Suppressor macrophage treated with lipopolysaccharide for 4 hours (primary cell): ENCODE results near the gene OR8B3.
A peak's percentile ranks its signal among the peaks of the same experiment; 100 is the strongest.
"Not testable (repeated sequence)": the region's sequence is repeated elsewhere in the genome, so short reads cannot be mapped to it uniquely, and the experiment has no call there.

ENCODE experiments used
- DNase-seq: peaks from one replicate; pipeline ENCODE4 v3.0.0-alpha.2; 2020

OR8B3 gene, protein sequence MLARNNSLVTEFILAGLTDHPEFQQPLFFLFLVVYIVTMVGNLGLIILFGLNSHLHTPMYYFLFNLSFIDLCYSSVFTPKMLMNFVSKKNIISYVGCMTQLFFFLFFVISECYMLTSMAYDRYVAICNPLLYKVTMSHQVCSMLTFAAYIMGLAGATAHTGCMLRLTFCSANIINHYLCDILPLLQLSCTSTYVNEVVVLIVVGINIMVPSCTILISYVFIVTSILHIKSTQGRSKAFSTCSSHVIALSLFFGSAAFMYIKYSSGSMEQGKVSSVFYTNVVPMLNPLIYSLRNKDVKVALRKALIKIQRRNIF

DNA sequence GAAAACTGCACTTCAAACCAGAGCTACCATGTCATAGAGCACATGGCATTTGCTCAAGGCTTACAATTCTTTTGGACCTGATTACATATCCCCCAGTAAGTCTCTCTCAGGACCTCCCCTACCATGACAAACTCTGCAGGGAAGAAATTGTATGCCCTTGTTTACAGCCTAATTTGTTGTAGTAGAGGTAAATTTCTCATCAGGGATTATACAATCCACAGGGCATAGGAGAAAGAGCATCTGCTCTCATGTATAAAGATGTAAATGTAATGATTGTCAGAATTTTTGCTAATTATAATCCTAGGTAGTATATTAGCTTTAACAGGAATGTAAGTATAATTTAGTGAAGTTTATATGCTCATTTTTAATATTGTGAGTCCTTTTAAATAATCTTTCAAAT, at the start of gene OR8B3:
TSS of gene OR8B3 (minus strand) at position 101 of the 400 bp plus-strand sequence. CDS start 1,673 bp downstream, outside the sequence.
- DNase-seq: no peak

DNA sequence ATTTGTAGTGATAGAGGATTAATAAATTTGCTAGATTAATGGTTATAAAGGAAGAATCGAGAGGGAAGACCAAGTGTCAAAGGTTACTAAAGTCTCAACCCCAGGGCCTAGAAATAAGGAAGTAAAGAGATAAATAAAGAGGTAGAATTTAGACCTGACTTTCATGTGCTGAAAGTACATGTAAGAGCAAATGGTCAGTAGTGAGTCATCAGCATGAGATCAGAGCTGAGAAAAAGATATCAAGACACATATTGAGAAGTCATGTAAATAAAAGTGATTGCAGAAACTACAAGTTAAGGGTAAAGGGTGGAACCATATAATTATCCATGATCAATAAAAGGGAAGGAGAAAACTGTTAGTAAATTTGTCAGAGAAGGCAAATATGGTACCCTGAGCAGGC, 48.1 kb upstream of the OR8B3 start:
- DNase-seq: peak; percentile 14

DNA sequence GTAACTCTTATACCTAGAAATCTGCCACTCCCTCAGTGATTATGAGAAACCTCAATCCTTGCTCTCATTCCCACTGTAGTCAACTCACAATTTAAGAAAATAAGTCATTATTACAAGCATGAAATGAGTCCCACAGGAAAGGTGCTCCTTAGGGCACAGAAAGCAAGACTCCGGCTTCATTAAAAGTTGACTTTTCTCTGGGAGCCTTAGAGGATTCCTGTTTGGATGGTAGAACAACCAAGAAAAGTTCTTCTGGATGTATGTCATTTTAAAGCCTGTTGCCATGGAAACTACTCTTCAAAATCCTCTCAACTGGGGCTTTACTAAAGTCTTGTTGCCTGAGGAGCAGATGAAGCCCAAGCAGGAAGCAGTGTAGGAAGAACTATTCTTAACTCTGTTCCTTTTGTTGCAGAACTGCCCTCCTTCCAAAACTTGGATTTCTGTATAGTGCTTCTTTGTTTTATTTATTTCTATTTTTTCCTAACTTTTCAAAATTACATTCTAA, 46.9 kb upstream of the OR8B3 start, which contains the start of gene OR8B8:
TSS of gene OR8B8 (minus strand) at position 51 of the 505 bp plus-strand sequence. CDS start 4,611 bp downstream, outside the sequence.
- DNase-seq: no peak

DNA sequence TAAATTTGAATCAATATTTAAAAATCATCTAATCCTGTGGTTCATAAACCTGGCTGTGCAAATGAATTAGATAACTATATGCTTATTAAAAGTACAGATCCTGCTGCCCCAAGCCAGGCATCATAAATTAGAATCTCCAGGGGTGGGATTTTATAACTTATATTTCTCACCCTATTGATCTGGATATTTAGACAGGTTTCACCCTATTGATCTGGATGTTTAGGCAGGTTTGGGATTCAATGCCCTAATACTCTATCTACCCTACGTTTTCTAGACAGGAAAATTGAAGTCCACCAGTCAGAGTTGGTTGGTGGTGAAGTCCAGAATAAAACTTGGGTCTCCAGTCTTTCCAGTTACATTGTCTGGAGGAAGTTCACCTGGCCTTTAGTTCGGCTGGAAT, 44.0 kb upstream of the OR8B3 start:
- no peak for DNase-seq

DNA sequence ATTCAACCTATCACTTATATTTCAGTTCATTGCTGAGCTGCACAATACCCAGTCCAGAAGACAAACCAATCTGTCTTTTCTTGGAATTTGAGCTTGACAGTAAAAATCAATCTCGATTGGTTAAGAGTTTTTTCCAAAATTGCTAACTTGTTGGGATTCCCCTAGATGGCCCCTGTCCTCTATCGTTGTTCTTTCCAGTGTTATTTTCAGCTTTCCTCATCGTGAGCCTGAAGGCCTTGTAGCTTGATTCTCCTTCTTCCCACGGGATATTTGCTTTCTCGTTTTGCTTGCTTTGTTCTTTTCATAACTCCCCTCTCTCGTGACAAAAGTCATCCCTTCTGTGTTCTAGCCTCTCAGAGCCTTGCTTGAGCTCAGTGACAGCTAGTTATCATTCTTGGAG, 43.6 kb upstream of the OR8B3 start:
- no peak for DNase-seq

DNA sequence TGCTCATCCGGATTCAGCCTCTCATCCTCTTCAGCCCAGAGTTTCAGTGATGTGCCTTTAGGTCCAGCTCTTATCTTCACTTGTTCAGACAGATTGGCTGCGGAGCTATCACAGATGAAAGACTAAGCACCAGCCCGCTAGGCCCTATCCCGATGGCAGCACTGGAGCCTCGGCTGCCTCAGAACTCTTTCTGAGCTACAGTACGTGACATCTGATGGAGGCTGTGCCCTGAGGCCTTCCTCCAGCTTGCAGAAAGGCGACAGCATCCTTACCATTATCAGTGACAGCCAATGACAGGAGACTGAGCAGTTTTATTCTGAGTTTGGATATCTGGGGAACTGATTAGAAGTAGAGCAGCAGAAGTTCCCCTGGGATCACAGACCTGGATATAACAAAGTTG, 42.7 kb upstream of the OR8B3 start:
- no peak for DNase-seq

DNA sequence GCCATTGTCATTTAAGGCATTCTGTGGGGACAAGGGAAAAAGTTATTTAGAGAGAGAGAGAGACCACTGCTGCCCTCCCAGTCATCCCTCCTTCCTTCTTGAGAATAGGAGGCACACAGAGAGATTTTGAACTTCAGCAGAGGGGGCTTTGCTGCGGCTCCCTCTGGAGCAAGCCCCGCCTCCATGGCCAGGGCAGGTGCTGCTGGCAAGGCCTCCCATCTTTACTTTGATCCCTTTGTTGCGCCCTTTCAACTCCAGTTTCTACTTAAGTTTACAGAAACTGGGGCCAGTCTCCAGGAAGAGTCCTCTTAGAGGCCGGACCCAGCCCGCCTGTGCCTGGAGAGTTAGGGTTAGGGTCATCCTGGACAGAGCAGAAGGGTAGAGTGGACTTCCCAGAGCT, 42.3 kb upstream of the OR8B3 start:
- DNase-seq: no peak

DNA sequence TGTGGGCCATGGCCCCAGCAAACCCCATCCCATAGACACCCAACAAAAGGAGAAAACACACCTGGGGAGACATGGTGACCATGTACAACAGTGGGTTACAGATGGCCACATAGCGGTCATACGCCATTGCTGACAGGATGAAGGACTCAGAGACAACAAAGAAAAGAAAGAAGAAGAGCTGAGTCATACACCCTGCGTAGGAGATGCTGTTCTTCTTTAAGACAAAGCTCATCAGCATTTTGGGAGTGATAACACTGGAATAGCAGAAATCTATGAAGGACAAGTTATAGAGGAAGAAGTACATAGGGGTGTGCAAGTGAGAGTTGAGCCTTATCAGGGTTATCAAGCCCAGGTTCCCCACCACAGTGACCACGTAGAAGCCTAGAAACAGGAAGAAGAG, 41.8 kb upstream of the OR8B3 start:
- DNase-seq: no peak

DNA sequence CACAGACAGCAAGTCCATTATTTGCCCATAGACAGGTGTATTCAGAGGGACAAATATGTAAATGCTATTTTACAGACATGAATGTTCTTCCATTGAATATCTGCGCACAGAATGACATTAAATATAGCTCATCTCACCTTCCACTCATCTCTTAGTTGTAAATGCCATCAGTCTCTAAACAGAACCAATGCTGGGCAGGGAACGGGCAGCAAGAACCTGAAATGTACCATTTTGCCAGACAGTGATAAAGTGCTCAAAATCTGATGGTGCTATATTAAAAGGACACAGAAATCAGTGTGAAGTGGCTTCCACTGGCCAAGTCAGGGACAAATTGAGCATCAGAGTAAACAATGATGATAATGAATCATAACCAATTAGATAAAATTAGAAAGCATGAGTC, 35.9 kb upstream of the OR8B3 start:
- no peak for DNase-seq

DNA sequence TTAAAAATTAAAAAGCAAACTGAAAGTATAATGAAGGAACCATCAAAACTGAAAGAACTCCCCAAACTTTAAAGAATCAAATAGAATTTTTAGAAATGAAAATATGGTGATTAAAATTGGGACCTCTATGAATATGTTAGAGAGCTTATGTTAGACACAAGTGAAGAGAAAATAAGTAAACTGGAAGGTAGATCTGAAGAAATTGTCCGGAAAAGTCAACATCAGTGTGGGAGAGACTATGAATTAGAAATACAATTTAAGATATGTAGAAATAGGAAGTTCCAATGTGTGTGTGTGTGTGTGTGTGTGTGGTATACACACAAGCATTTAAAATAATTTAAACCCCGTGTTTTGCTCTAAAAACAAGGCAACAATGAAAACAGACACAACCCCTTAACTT, 30.8 kb upstream of the OR8B3 start:
- no peak for DNase-seq

DNA sequence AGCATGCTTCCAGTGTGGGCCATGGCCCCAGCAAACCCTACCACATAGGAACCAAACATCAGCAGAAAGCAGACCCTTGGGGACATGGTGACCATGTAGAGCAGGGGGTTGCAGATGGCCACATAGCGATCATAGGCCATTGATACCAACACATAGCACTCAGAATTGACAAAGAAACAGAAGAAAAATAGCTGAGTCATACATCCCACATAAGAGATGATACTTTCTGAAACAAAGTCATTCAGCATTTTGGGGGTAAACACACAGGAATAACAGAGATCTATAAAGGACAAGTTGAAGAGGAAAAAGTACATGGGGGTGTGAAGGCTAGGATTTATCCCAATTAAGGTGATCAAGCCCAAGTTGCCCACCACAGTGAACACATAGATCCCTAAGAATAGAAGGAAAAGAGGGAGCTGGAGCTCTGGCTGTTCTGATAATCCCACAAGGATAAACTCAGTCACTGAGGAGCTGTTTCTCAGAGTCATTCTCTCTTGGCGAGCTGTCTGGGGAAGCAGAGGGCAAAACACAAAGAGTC, 25.6 kb upstream of the OR8B3 start, which contains the start of gene OR8B4:
TSS of gene OR8B4 (minus strand) at position 488 of the 538 bp plus-strand sequence. CDS start at position 488, 0 bp downstream.
- DNase-seq: no peak

DNA sequence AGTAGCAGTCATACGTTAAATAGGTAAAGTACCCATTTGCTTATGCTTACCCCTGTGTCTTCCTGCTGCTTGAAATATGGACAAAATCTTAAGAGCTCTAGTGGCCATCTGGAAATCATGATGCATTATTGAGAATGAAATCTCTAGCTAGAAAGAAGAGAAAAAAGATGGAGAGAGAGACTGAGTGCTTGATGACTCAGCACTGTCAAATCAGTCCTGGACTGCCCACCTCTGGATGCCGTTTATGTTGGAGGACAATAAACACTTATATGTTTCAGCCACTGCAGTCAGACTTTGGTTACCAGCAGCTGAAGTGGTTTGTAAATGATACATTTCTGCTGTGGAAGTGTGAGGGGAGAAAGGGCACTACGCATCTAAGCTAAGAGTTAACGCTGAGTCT, 22.2 kb upstream of the OR8B3 start:
- DNase-seq: no peak

DNA sequence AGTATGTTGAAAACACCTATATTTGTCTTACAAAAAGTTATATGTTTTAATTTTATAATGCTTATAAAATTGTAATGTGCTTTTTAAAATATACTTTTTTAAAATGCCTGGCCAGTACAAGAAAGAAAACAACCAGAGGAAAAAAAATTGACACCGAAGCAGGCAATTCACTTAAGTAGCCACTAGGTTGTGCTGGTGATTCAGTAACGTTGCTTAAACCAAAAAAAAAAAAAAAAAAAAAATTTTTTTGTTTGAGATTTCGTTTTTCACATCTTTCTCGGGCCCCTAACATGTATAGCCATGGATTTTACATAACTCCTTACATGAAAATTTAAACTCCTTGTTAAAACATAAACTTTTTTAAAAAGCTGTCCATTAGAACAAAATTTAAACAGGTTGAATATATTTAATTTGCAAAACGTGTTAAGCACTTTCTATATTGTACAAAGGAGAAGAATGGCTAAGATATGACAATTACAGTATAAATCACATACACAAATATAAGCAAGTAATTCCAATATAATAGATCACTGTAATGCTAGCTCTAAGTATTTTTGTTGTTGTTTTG, 16.6 kb upstream of the OR8B3 start:
- peak; percentile 31 for DNase-seq

DNA sequence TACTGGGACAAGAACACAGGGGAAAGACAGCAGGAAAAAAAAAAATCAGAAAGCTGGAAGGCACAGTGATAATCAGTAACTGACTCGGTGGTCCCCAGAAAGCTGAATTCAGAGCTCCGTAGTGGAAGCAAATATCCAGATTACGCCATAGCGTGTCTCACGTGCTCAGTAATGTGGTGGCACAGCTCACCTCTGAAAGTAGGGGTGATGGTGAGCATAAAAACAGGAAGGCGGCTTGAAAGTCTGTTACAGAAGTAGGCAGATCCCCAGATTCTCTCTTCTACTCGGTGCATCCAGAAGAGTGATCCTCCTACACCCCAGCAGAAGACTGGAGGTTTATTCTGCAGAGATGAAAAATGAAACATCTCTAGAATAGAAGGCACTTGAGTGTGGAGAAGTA, 11.1 kb upstream of the OR8B3 start:
- DNase-seq: no peak

DNA sequence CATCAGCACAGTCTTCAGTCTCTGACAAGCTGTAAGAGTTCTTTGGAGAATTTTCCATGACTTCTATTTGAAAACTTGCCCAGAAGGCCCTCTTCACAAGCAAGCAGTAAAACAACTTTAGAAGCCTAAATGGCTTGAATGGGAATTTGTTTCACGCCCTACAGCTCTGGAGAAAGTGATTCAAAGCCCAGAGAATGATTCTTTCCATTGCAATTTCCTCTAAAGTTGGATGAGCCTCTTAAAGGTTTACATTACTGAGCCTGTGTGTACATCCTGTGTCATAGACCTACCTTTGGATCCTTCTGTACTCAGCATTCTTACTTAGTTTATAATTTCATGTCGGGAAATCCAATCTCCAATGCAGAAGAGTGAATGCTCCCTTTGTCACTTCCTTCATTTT, 6.8 kb upstream of the OR8B3 start:
- no peak for DNase-seq

DNA sequence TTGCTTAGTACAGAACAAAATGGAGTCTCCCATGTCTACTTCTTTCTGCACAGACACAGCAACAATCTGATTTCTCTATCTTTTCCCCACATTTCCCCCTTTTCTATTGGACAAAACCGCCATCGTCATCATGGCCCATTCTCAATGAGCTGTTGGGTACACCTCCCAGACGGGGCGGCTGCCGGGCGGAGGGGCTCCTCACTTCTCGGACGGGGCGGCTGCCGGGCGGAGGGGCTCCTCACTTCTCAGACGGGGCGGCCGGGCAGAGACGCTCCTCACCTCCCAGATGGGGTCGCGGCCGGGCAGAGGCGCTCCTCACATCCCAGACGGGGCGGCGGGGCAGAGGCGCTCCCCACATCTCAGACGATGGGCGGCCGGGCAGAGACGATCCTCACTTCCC, 4.4 kb upstream of the OR8B3 start:
- DNase-seq: not testable (repeated sequence)

DNA sequence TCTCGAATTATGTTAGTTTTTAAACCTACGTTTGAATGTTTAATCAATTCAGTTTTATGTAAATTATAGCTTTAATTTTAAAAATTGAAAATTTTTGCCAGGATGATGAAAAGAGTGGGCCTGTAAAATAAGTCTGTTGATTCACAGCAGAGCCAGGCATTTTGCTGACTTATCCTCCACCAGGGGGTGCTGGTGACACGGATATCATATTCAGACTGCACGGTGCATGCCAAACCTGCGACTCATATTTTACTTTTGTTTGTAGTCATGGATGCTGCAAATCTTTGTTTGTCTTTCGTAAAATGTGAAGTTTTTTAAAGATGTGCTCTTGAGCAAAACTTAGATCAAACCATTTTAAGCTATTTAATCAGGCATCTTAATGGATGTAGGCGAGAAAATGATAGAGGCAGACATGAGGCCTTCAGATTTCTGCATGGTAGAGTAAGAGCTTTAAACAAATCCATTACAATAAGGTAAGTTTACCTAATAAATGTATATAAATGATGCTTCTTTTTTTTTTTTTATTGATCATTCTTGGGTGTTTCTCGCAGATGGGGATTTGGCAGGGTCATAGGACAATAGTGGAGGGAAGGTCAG, 3.6 kb upstream of the OR8B3 start:
- DNase-seq: peak; percentile 82

DNA sequence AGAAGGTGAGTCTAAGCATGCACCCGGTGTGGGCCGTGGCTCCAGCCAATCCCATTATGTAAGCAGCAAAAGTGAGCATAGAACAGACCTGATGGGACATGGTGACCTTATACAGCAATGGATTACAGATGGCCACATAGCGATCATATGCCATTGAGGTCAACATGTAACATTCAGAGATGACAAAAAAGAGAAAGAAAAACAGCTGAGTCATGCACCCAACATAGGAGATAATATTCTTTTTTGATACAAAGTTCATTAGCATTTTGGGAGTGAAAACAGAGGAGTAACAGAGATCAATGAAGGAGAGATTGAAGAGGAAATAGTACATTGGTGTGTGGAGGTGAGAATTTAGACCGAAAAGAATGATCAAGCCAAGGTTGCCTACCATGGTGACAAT, 2.0 kb downstream of the OR8B3 start:
- DNase-seq: not testable (repeated sequence)

DNA sequence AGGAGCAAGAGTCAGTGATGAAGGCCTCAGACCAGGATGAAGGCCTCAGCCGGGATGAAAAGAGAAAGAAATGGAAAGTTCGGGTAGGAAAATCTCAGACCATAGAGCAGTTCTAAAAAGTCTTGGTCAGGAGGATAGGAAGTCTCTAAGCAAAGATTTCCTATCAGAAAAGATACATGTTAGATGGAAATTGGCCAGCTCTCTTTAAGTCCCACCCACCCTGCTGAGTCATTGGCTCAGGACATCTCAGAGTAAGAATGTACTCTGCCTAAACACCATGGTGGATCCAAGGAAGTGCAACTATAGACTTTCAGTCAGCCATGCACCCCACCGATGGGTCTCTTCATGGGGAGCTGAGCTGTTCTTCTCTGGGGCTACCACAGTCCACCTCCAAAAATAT, 4.4 kb downstream of the OR8B3 start:
- no peak for DNase-seq

DNA sequence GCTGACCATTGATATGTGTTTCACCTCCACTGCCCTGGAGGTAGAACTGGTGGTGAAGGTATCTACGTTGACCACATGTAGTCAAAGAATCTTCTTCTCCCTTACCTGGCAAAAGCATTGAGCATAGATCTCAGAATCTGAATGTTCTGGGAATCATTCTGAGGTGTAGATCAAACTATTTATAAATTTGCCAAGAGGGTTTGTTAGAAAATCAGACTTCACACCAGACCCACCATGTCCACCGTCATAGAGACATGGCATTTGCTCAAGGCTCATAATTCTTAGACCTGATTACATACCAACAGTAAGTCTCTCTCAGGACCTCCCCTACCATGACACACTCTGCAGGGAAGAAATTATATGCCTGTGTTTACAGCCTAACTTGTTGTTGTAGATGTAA, 14.4 kb downstream of the OR8B3 start, which contains the start of gene OR8B2:
TSS of gene OR8B2 (minus strand) at position 101 of the 400 bp plus-strand sequence. CDS start 1,156 bp downstream, outside the sequence.
- DNase-seq: no peak

DNA sequence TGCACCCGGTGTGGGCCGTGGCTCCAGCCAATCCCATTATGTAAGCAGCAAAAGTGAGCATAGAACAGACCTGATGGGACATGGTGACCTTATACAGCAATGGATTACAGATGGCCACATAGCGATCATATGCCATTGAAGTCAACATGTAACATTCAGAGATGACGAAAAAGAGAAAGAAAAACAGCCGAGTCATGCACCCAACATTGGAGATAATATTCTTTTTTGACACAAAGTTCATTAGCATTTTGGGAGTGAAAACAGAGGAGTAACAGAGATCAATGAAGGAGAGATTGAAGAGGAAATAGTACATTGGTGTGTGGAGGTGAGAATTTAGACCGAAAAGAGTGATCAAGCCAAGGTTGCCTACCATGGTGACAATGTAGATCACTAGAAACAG, 16.0 kb downstream of the OR8B3 start:
- not testable (repeated sequence) for DNase-seq

DNA sequence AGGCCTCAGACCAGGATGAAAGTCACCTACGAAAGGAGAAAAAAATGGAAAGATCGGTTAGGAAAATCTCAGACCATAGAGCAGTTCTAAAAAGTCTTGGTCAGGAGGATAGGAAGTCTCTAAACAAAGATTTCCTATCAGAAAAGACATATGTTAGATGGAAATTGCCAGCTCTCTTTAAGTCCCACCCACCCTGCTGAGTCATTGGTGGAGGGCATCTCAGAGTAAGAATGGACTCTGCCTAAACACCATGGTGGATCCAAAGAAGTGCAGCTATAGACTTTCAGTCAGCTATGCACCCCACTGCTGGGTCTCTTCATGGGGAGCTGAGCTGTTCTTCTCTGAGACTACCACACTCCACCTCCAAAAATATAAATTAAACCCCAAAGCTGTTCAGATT, 18.2 kb downstream of the OR8B3 start:
- no peak for DNase-seq

DNA sequence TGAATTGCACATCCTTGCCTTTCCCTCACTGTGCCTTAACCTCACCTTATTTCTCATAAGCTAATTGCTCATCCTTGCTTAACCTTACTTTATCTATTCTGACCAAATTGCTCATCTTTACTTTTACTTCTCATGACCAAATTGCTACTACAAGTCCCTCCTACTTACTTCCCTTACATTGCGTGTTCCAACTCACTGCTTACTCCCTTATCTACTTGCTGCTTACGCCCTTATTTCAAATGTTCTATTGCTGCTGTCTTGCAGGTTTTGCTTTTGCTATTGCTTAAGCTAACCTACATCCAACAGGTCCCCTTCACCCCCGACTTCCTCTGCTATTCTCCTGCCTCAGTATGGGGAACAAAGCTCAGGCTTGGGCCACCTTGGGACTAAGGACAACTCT, 22.5 kb downstream of the OR8B3 start:
- no peak for DNase-seq

DNA sequence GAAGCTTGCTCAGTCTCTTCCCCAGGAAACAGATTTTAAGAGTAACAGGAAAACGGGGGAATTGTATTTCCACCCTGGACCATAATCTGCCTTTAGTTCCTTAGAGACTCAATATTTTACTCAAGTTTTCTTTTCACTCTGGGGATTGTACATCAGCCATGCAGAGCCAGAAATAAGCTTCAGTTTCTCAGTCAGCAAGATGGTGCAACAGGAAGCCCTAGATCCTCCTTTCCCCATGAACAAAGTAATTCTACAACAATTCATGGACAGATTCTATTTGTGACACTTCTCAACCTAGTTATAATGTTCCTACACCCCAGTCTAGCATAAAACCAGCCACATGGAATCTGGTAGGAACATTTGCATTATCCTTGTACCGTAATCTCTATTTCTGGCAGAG, 39.3 kb downstream of the OR8B3 start:
- DNase-seq: peak; percentile 61
